ENCODE data around the gene C2orf80. TPM values are rescaled to one million over a fixed set of nuclear protein-coding genes. Genes with fewer than 3 reads are reported as not detected.
A peak's percentile ranks its signal among the peaks of the same experiment; 100 is the strongest.

Gene C2orf80
- total and polyA plus RNA-seq, 5 experiments from 2014 or later, result not detected

- Mint-ChIP-seq H3K9me3 (no peaks in the 10 kb centered on the region), H3K4me3 (no peak overlapping the region), H3K27ac (no peak overlapping the region), H3K27me3 (peaks cover 9 to 30% (median 13%) of the 10 kb centered on the region in 5 donors), H3K36me3 (no peaks in the 10 kb centered on the region), H3K4me1 (peaks cover 0 to 5% (median 4%) of the 10 kb centered on the region in 4 donors)
- ATAC-seq (no peak), DNase-seq (no peak)
- POLR2A ChIA-PET, result no interaction called here
These were observed 17.7 kb downstream of the C2orf80 start for GRCh38 chr2:208172125-208172524.

DNA sequence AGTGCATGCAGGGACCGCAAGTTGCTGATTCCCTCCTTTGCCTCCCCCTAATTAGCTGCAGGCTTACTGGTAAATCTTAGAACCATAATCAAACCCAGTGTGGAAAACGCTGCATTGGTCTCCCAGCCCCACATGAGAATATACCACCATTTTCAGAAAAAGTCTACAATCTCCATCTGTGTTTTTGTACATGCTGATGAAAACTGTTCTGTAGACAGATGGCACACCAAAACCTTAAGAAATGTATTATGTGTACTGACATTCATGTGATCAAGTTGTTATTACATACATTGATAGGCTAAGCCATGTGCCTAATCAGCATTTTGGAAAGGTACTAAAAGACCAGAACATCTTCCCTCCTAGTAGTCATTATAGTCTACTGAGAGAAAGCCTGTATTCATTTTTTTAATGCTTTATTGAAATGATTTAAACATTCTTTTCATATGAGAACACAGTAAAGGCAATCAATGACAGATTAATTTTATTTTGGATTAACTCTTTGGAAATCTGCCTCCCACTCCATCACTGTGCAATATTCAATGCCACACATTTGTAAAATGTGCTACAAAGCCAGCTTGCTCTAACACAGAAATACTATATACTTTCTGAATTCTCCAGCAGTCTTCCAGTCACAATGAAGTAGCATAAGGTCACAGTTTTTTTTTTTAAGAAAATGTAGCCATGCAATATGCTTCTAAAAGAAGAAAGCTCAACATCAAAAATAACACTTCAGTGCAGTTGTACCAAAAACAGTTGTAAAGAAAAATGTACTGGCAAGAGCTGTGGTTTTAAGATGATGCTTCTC is 24.7 kb downstream of the C2orf80 start:
- no peak overlapping the region for H3K27ac Mint-ChIP-seq
- ATAC-seq (no peak), DNase-seq (no peak)
- no peaks in the 10 kb centered on the region for H3K4me1 Mint-ChIP-seq
- POLR2A ChIA-PET, result no interaction called here
- no peaks in the 10 kb centered on the region for H3K9me3 Mint-ChIP-seq
- no peaks in the 10 kb centered on the region for H3K36me3 Mint-ChIP-seq
- H3K4me3 Mint-ChIP-seq, result no peak overlapping the region
- peaks cover 7 to 14% (median 11%) of the 10 kb centered on the region in 5 donors for H3K27me3 Mint-ChIP-seq

- no peaks in the 10 kb centered on the region for H3K36me3 Mint-ChIP-seq
- H3K27me3 Mint-ChIP-seq, result peaks cover 5 to 11% (median 6%) of the 10 kb centered on the region in 5 donors
- DNase-seq, result no peak
- peak within 1 kb of the TSS in 1 of 10 donors; percentile 32 for H3K27ac Mint-ChIP-seq
- POLR2A ChIA-PET, result no interaction called here
- H3K4me3 Mint-ChIP-seq, result no peak within 1 kb of the TSS
- no peaks in the 10 kb centered on the region for H3K9me3 Mint-ChIP-seq
- H3K4me1 Mint-ChIP-seq, result no peaks in the 10 kb centered on the region
- no peak for ATAC-seq
These were observed 26.3 kb downstream of the C2orf80 start, which contains the start of gene CRYGA for GRCh38 chr2:208163489-208163888. Gene CRYGA, minus strand, starts transcription at chr2:208163589. Its CDS starts 33 bp downstream, at chr2:208163556.

DNA sequence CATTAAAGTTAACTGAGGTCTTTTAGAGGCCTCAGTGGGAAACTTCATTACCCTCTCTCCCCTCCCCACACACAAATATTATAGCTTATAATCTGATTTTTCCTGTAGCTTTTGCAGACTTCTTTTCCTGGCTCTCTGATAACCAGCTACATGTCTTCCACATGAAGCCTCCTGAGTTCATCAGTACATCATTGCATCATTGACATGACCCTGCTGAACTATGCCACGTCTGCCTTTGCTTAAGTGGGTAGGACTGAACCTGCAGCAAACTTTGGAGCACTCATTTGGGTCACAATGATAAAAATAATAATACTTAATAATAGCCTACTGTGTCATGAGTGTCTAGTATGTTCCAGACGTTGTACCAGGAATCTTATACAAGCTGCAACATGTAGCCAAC is 33.4 kb downstream of the C2orf80 start:
- ATAC-seq, result no peak
- peaks cover 0 to 12% (median 4%) of the 10 kb centered on the region in 9 donors for H3K9me3 Mint-ChIP-seq
- peaks cover 0 to 6% (median 0%) of the 10 kb centered on the region in 3 donors for H3K36me3 Mint-ChIP-seq
- H3K4me1 Mint-ChIP-seq, result no peaks in the 10 kb centered on the region
- H3K4me3 Mint-ChIP-seq, result no peak overlapping the region
- DNase-seq, result no peak
- peaks cover 0 to 3% (median 0%) of the 10 kb centered on the region in 5 donors for H3K27me3 Mint-ChIP-seq
- POLR2A ChIA-PET, result no interaction called here
- H3K27ac Mint-ChIP-seq, result no peak overlapping the region

- H3K27me3 Mint-ChIP-seq, result peaks cover 0 to 4% (median 1%) of the 10 kb centered on the region in 5 donors
- no peak overlapping the region for H3K4me3 Mint-ChIP-seq
- peaks cover 0 to 17% (median 0%) of the 10 kb centered on the region in 3 donors for H3K36me3 Mint-ChIP-seq
- POLR2A ChIA-PET, result no interaction called here
- H3K27ac Mint-ChIP-seq, result no peak overlapping the region
- no peaks in the 10 kb centered on the region for H3K4me1 Mint-ChIP-seq
- H3K9me3 Mint-ChIP-seq, result peaks cover 0 to 23% (median 6%) of the 10 kb centered on the region in 9 donors
- no peak for DNase-seq
- no peak for ATAC-seq
These were observed 36.7 kb downstream of the C2orf80 start for GRCh38 chr2:208153156-208153555.

DNA sequence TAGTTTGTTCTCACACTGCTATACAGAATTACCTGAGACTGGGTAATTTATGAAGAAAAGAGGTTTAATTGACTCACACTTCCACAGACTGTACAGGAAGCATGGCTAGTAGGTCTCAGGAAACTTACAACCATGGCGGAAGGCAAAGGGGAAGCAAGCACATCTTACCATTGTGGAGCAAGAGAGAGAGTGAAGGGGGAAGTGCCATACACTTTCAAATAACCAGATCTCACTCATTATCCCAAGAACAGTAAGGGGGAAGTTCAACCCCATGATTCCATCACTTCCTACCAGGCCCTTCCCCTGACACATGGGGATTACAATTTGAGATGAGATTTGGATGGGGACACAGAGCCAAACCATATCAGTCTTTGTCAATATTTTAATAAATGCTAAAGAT is 38.9 kb downstream of the C2orf80 start:
- H3K36me3 Mint-ChIP-seq, result peaks cover 0 to 17% (median 0%) of the 10 kb centered on the region in 3 donors

GRCh38 chr2:208150094-208150493 is 39.7 kb downstream of the C2orf80 start:
- no peak for DNase-seq
- no peak overlapping the region for H3K27ac Mint-ChIP-seq

More for the DNA sequence above, 38.9 kb downstream of the C2orf80 start:
- POLR2A ChIA-PET, result no interaction called here
- Mint-ChIP-seq H3K27me3 (peaks cover 0 to 9% (median 1%) of the 10 kb centered on the region in 5 donors), H3K27ac (no peak overlapping the region), H3K4me3 (no peak overlapping the region), H3K4me1 (no peaks in the 10 kb centered on the region), H3K9me3 (peaks cover 0 to 23% (median 6%) of the 10 kb centered on the region in 9 donors)
- ATAC-seq (no peak), DNase-seq (no peak)

DNA sequence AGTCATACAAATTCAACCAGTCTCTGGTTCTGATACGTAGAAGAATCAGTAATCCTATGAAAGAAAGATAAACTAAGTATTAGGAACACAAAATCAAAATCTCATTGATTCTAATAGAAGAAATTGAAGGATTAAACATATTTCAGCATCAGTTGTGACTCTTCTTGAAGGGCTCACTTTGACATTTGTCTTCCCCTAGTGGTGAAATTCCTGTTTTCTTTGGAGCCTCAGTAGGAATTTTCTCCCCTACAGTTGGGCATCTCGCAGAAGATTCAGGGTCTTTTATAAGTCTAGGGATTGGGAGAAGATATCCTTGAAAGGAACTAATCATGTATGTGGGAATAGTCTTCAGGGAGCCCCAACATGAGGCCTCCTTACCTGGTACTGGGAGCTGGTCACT is 41.0 kb downstream of the C2orf80 start:
- peaks cover 0 to 9% (median 1%) of the 10 kb centered on the region in 5 donors for H3K27me3 Mint-ChIP-seq
- DNase-seq (no peak), ATAC-seq (no peak)
- peak overlapping the region in 1 of 10 donors; percentile 50 for H3K27ac Mint-ChIP-seq
- H3K9me3 Mint-ChIP-seq, result peaks cover 0 to 23% (median 6%) of the 10 kb centered on the region in 9 donors
- H3K36me3 Mint-ChIP-seq, result peaks cover 0 to 17% (median 0%) of the 10 kb centered on the region in 3 donors
- no peak overlapping the region for H3K4me3 Mint-ChIP-seq
- H3K4me1 Mint-ChIP-seq, result no peaks in the 10 kb centered on the region
- POLR2A ChIA-PET, result no interaction called here

More at GRCh38 chr2:208150094-208150493, 39.7 kb downstream of the C2orf80 start:
- no peak for ATAC-seq
- no peak overlapping the region for H3K4me3 Mint-ChIP-seq
- peaks cover 0 to 9% (median 1%) of the 10 kb centered on the region in 5 donors for H3K27me3 Mint-ChIP-seq
- H3K4me1 Mint-ChIP-seq, result no peaks in the 10 kb centered on the region
- H3K36me3 Mint-ChIP-seq, result peaks cover 0 to 17% (median 0%) of the 10 kb centered on the region in 3 donors
- POLR2A ChIA-PET, result no interaction called here
- H3K9me3 Mint-ChIP-seq, result peaks cover 0 to 23% (median 6%) of the 10 kb centered on the region in 9 donors

GRCh38 chr2:208147759-208148158 is 42.1 kb downstream of the C2orf80 start:
- POLR2A ChIA-PET, result no interaction called here
- Mint-ChIP-seq H3K9me3 (peaks cover 0 to 23% (median 6%) of the 10 kb centered on the region in 9 donors), H3K36me3 (peaks cover 0 to 17% (median 0%) of the 10 kb centered on the region in 3 donors), H3K4me1 (no peaks in the 10 kb centered on the region), H3K27ac (peak overlapping the region in 2 of 10 donors; percentile 23 to 73), H3K27me3 (peaks cover 0 to 9% (median 1%) of the 10 kb centered on the region in 5 donors), H3K4me3 (no peak overlapping the region)
- DNase-seq (no peak), ATAC-seq (no peak)

DNA sequence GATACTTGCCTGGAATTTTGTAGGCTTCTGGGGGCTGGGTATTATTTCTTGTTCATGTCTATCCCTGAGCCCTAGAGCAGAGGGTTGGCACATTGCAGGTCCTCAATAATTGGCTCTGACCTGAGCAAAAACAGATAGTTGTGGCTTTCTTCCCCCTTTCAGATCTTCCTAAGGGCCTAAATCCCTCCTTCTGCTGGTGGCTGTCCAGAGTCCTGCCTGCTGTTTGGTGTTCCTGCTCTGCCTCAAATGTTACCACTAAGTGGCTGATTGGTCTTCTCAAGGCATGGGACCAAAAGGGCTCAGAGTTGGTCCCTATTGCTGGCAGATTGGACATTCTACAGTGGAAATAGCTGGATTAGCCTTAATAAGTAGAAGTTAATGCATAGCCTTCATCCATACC is 42.8 kb downstream of the C2orf80 start:
- H3K27ac Mint-ChIP-seq, result no peak overlapping the region
- peaks cover 0 to 9% (median 1%) of the 10 kb centered on the region in 5 donors for H3K27me3 Mint-ChIP-seq
- H3K4me3 Mint-ChIP-seq, result no peak overlapping the region
- peaks cover 0 to 19% (median 6%) of the 10 kb centered on the region in 9 donors for H3K9me3 Mint-ChIP-seq
- POLR2A ChIA-PET, result no interaction called here
- H3K36me3 Mint-ChIP-seq, result peaks cover 0 to 14% (median 0%) of the 10 kb centered on the region in 3 donors
- DNase-seq (no peak), ATAC-seq (no peak)
- H3K4me1 Mint-ChIP-seq, result no peaks in the 10 kb centered on the region

DNA sequence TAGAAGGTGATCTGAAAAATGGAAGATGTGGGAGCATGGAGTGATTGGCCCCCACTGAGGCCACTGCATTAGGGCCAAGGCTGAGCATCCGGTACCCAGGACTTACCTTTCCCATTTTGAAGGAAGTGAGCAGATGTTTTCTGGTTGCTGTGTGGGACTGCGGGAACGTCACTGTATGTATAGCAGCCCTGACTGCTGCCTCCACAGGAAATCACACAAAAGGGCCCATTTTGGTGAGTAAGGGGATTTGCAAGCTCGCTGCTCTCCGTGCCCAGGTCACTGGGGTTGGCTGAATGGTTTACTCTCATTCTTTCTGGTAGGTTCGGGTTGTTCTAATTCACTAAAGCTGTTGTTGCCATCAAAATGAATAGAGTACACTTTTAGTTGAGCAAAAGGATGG is 43.8 kb downstream of the C2orf80 start, which contains the start of gene CRYGB:
CRYGB (minus strand) TSS at position 153 of the 400 bp plus-strand sequence; CDS start at position 115, 38 bp downstream.
- peaks cover 0 to 9% (median 1%) of the 10 kb centered on the region in 5 donors for H3K27me3 Mint-ChIP-seq
- peaks cover 0 to 6% (median 0%) of the 10 kb centered on the region in 3 donors for H3K36me3 Mint-ChIP-seq
- H3K27ac Mint-ChIP-seq, result peak within 1 kb of the TSS in 1 of 10 donors; percentile 40
- H3K4me3 Mint-ChIP-seq, result no peak within 1 kb of the TSS
- peaks cover 0 to 11% (median 4%) of the 10 kb centered on the region in 9 donors for H3K9me3 Mint-ChIP-seq
- no peak for ATAC-seq
- DNase-seq, result no peak
- no peaks in the 10 kb centered on the region for H3K4me1 Mint-ChIP-seq
- POLR2A ChIA-PET, result no interaction called here

DNA sequence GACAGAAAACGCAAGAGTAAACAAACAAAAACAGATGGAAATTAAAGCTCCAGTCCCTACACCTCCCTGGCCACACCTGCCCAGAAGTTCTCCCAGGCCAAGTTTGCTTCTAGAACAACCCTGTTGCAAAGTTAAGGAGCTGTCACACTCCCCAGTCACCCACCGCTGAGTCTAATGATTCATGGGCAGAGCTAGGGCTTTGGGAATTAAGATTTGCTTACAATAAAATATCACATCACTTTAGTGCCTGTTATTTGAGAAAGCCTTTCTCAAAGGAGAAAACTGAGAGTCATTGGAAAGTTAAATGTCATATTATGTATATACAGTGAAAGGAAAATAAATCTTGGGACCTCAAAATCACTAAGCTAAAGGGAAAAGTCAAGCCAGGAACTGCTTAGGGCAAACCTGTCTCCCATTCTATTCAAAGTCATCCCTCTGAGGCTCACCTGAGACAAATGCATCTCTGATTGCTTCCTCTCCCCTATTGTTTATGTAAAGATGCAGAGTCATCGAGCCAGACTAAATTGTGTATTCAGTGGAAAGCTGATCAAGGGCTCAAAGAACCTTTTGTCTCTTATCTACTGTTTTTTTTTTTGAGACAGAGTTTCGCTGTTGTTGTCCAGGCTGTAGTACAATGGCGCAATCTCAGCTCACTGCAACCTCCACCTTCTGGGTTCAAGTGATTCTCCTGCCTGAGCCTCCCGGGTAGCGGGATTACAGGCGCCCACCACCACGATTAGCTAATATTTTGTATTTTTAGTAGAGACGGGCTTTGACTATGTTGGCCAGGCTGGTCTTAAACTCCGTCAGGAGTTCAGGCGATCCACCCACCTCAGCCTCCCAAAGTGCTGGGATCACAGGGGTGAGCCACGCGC is 46.7 kb downstream of the C2orf80 start:
- Mint-ChIP-seq H3K4me1 (no peaks in the 10 kb centered on the region), H3K4me3 (no peak overlapping the region), H3K27ac (peak overlapping the region in 1 of 10 donors; percentile 35), H3K9me3 (peaks cover 0 to 4% (median 3%) of the 10 kb centered on the region in 9 donors), H3K27me3 (peaks cover 0 to 5% (median 0%) of the 10 kb centered on the region in 5 donors), H3K36me3 (no peaks in the 10 kb centered on the region)
- DNase-seq (no peak), ATAC-seq (no peak)
- POLR2A ChIA-PET, result no interaction called here
